OCI-LY3 (cell line): ENCODE data around the gene NT5C3A.

Source experiments
- H2AFZ ChIP-seq: fragments of 200-600, 300-600 bp; shearing (Covaris generic); 2 replicates; pipeline ENCODE4 v1.6.0; 2014; ENCODE audit warnings: antibody characterized with exemption, low read depth, low read length
- H3K27ac ChIP-seq: fragments of 200-600, 300-600 bp; sonication (generic); 2 replicates; pipeline ENCODE4 v1.5.1; 2014; ENCODE audit warnings: mild to moderate bottlenecking, low read length, moderate library complexity, mixed read lengths
- H3K27me3 ChIP-seq: fragments of 200-600, 300-600 bp; sonication (generic); 2 replicates; pipeline ENCODE4 v1.6.1; 2014; ENCODE audit warnings: low read depth, low read length, mixed read lengths
- H3K36me3 ChIP-seq: fragments of 200-600, 300-600 bp; sonication (generic); replicated peaks from 2 replicates; pipeline ENCODE3; 2014; ENCODE audit warnings: low read depth, low read length, mixed read lengths
- H3K4me1 ChIP-seq: fragments of 300-600, 200-600 bp; sonication (generic); 2 replicates; pipeline ENCODE4 v1.6.1; 2014; ENCODE audit warnings: low read length, mixed read lengths
- H3K4me2 ChIP-seq: fragments of 200-600, 300-600 bp; sonication (generic); 2 replicates; pipeline ENCODE4 v1.6.1; 2014; ENCODE audit warnings: low read length, mixed read lengths
- H3K4me3 ChIP-seq: fragments of 300-600, 200-600 bp; sonication (generic); 2 replicates; pipeline ENCODE4 v1.5.1; 2014; ENCODE audit warnings: antibody characterized with exemption, mild to moderate bottlenecking, low read length, moderate library complexity
- H3K79me2 ChIP-seq: fragments of 300-600, 200-600 bp; shearing (Covaris generic); 2 replicates; pipeline ENCODE4 v1.6.1; 2014; ENCODE audit warnings: mild to moderate bottlenecking, low read length, mixed read lengths
- H3K9ac ChIP-seq: fragments of 300-600, 200-600 bp; shearing (Covaris generic); 2 replicates; pipeline ENCODE4 v1.6.0; 2014; ENCODE audit warnings: mild to moderate bottlenecking, low read length, moderate library complexity
- H3K9me3 ChIP-seq: fragments of 200-600, 300-600 bp; shearing (Covaris generic); 2 replicates; pipeline ENCODE4 v1.6.1; 2014; ENCODE audit warnings: low read length, mixed read lengths; ENCODE audit not compliant: insufficient read depth
- H4K20me1 ChIP-seq: fragments of 200-600, 300-600 bp; sonication (generic); 2 replicates; pipeline ENCODE4 v1.6.1; 2016; ENCODE audit warnings: low read length, mixed read lengths; ENCODE audit not compliant: insufficient read depth
- EZH2phosphoT487 ChIP-seq: fragments of 200-600 bp; shearing (Covaris generic); IDR thresholded peaks from 2 replicates; pipeline ENCODE4 v1.6.1; 2018; ENCODE audit warnings: antibody characterized with exemption, mixed run types, low read depth
- TF ChIP-seq, protein P1 (sequence below): fragments of 200-600, 300-600 bp; sonication (generic); IDR thresholded peaks from 2 replicates; pipeline ENCODE4 v1.5.1; 2014; ENCODE audit warnings: antibody characterized with exemption, low read length, low read depth

The NT5C3A gene

DNA sequence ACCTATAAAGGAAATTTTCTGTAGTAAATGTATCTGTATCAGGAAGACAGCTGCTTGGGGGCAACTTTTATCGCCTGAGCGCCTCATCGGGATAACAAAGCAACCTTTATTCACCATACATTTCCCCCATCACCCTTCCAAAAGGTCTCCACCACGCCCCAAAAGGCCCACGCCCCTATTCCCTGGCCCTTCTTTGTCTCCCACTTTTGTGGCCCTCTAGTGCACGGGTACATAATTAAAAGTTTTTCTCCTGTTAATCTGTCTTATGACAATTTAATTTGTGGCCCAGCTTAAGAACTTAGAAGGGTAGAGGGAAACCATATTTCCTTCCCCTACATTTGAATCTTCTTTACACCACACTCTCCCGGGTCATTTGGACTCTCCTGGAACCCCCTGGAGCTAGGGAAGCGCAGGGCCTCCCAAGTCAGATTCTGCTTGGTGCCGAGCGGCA is 46.0 kb upstream of the NT5C3A start:
- Histone ChIP-seq H3K27me3 (no peaks in the 10 kb centered on the region), H2AFZ (0 out of 2 replicates have a peak overlapping the region, but pooled peaks have one; percentile 24), H3K4me1 (peaks cover 14% of the 10 kb centered on the region), H3K27ac (peak overlapping the region; percentile 61), H3K4me2 (peak overlapping the region; percentile 94), H3K4me3 (peak overlapping the region; percentile 90), H3K36me3 (no peaks in the 10 kb centered on the region), H3K9ac (peak overlapping the region; percentile 84), H3K9me3 (no peaks in the 10 kb centered on the region), H4K20me1 (peaks cover 9% of the 10 kb centered on the region; the same call in 1 of the 2 replicates), H3K79me2 (peaks cover 56% of the 10 kb centered on the region)
- TF ChIP-seq EZH2phosphoT487: no peak
- TF ChIP-seq, protein P1, sequence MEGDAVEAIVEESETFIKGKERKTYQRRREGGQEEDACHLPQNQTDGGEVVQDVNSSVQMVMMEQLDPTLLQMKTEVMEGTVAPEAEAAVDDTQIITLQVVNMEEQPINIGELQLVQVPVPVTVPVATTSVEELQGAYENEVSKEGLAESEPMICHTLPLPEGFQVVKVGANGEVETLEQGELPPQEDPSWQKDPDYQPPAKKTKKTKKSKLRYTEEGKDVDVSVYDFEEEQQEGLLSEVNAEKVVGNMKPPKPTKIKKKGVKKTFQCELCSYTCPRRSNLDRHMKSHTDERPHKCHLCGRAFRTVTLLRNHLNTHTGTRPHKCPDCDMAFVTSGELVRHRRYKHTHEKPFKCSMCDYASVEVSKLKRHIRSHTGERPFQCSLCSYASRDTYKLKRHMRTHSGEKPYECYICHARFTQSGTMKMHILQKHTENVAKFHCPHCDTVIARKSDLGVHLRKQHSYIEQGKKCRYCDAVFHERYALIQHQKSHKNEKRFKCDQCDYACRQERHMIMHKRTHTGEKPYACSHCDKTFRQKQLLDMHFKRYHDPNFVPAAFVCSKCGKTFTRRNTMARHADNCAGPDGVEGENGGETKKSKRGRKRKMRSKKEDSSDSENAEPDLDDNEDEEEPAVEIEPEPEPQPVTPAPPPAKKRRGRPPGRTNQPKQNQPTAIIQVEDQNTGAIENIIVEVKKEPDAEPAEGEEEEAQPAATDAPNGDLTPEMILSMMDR: no peak

DNA sequence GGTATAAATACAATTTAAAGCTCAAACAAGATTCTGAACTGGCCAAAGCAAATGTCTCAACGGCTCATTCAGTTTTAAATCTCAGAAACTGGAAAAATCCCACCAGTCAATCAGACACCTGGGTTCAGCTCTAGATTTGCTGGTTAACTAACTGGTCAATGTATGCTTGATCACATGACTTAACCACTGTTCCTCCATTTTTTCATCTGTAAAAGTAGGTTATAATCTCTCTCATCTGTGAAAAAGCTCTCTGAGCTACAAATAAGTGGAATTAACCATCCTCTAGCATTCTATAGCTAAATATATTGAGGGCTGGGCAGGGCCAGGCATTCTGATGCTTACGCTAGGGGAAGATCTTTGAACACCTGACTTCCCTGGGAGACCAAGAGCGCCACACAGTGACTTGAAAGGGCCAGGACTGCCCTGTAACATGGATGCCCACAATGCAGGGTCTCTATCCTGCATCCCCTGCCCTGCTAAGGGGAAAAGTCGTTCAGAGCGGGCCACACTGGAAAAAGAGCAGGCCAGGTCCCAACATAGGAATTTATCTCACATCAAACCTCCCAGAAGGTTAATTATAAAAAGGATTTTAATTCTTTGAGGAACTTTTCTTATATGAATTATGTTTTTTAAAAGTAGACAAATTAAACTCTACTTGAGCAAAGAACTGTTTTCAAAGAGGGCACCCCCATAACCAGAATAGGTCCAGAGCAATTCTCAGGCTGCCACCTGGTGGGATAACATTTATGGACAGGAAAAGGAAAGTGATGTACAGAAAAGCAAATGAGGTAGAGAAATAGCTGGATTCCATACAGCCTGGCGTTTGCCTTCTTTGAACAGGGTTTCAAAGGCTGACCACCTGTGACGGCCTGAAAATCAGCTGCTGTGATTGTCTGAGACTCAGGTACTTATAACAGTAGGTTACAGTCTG is 44.8 kb upstream of the NT5C3A start:
- H3K9ac ChIP-seq: peak overlapping the region; percentile 84
- H3K27ac ChIP-seq: peak overlapping the region; percentile 61
- TF ChIP-seq, protein P1: peak; percentile 47
- TF ChIP-seq EZH2phosphoT487: no peak

DNA sequence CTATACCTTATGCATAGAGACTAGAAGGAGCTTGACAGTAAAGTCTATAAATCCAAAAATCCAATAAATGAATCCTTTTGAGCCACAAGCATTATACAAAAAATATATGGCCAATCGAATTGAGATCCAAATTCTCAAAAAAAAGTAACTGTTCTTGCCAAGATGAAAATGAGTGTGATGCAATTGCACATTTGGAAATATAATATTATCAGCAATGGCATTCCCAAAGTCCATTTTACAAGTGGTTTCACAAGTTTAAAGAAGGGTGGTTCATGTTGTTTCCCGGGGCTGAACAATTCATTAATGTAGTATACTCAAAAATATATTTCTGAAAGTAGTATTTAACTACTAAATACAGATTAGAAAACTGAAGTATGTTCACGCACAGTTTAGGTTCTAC is 39.3 kb upstream of the NT5C3A start:
- Histone ChIP-seq H3K9me3 (no peaks in the 10 kb centered on the region), H3K9ac (no peak overlapping the region), H3K4me3 (no peak overlapping the region), H3K4me1 (peaks cover 30% of the 10 kb centered on the region), H4K20me1 (peaks cover 1% of the 10 kb centered on the region; the same call in 1 of the 2 replicates), H3K4me2 (no peak overlapping the region), H3K79me2 (peaks cover 59% of the 10 kb centered on the region), H2AFZ (no peak overlapping the region), H3K36me3 (peaks cover 33% of the 10 kb centered on the region), H3K27ac (no peak overlapping the region), H3K27me3 (no peaks in the 10 kb centered on the region)
- TF ChIP-seq, protein P1: no peak
- TF ChIP-seq EZH2phosphoT487: no peak

More for the DNA sequence above, 44.8 kb upstream of the NT5C3A start:
- Histone ChIP-seq H2AFZ (no peak overlapping the region), H3K27me3 (no peaks in the 10 kb centered on the region), H4K20me1 (peaks cover 9% of the 10 kb centered on the region; the same call in 1 of the 2 replicates), H3K4me3 (peak overlapping the region; percentile 90), H3K4me2 (peak overlapping the region; percentile 94), H3K36me3 (peaks cover 3% of the 10 kb centered on the region), H3K4me1 (peaks cover 14% of the 10 kb centered on the region), H3K9me3 (no peaks in the 10 kb centered on the region), H3K79me2 (peaks cover 64% of the 10 kb centered on the region)

DNA sequence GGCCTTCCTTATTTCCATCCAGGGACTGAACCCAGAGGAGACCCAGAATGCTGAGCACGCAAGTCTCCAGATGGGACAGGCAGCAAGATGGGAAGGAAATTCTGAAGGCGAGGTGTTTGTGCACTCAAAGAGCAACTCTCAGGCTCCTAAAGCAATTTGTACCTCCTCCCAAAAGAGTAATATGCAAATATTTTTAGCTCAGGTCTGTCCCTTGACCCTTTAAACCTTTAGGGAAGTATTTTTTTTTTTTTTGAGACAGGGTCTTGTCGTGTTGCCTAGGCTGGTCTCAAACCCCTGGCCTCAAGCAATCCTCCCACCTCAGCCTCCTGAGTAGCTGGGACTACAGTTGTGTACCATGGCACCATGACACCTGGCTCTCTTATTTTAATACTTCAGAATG is 38.2 kb upstream of the NT5C3A start:
- Histone ChIP-seq H3K27me3 (no peaks in the 10 kb centered on the region), H3K27ac (peak overlapping the region; percentile 94), H3K9me3 (no peaks in the 10 kb centered on the region), H2AFZ (no peak overlapping the region), H3K4me2 (peak overlapping the region; percentile 65), H3K79me2 (peaks cover 48% of the 10 kb centered on the region), H3K4me1 (peaks cover 28% of the 10 kb centered on the region), H3K36me3 (peaks cover 40% of the 10 kb centered on the region), H4K20me1 (no peaks in the 10 kb centered on the region), H3K4me3 (peak overlapping the region; percentile 22; the same call in 1 of the 2 replicates), H3K9ac (peak overlapping the region; percentile 77)
- TF ChIP-seq EZH2phosphoT487: no peak
- TF ChIP-seq, protein P1: no peak
